Colonic mucosa (tissue), 4 donors: ENCODE measurements around the gene SULT1C3. TPM values are rescaled to one million over a fixed set of nuclear protein-coding genes. Genes with fewer than 3 reads are reported as not detected.
A peak's percentile ranks its signal among the peaks of the same experiment; 100 is the strongest.

Experiments
- DNase-seq: peaks from one replicate; pipeline ENCODE4 v3.0.0-alpha.2; 2020
- H3K27ac ChIP-seq: fragments of 200-600 bp; one replicate; pipeline ENCODE4 v1.8.0; 2021
- H3K27me3 ChIP-seq: fragments of 200-600 bp; one replicate; pipeline ENCODE4 v1.8.0; 2021
- H3K36me3 ChIP-seq: fragments of 200-600 bp; one replicate; pipeline ENCODE4 v1.8.0; 2021
- H3K4me1 ChIP-seq: fragments of 200-600 bp; one replicate; pipeline ENCODE4 v1.8.0; 2021; ENCODE audit warnings: mild to moderate bottlenecking
- H3K4me3 ChIP-seq: fragments of 200-600 bp; one replicate; pipeline ENCODE4 v1.8.0; 2021
- H3K9ac ChIP-seq, 2 donors: one replicate each; pipeline ENCODE4 v1.7.0; 2013; ENCODE audit warnings: control low read depth in 2 of 2, low read depth in 2 of 2, low read length in 2 of 2
- H3K9me3 ChIP-seq: fragments of 200-600 bp; one replicate; pipeline ENCODE4 v1.8.0; 2021
- CTCF ChIP-seq: fragments of 200-600 bp; IDR thresholded peaks from one replicate; pipeline ENCODE4 v1.8.0; 2022; ENCODE audit warnings: antibody characterized with exemption, mild to moderate bottlenecking
- intact Hi-C: fragments of 100-400 bp; cut with DNase I; formaldehyde crosslinking; loops from one replicate; pipeline ENCODE4 v1.14.1; 2022
- total RNA-seq, 2 donors: library from RNA; stranded (reverse); fragmentation: NEBNext Ultra II Directional in 1 of 2; extraction: Animal tissue kit (Norgen Biotek cat#: 25700) in 1 of 2; gene quantifications; one replicate each; pipeline ENCODE4 v1.2.1, GENCODE V29; 2021
- donor health status: healthy.
- donor health status: DM: no; HTN: no; CAD: no.
- donor health status: DM: no; HTN: no; CAD: no.

Gene SULT1C3
- total RNA-seq, 2 donors from 2014 or later = 0.77 to 1.4 TPM

- no peak for TF ChIP-seq CTCF
- intact Hi-C loops = no loop called here
- Histone ChIP-seq H3K36me3 (no peaks in the 10 kb centered on the region), H3K4me3 (no peak within 1 kb of the TSS), H3K9me3 (no peaks in the 10 kb centered on the region), H3K27me3 (no peaks in the 10 kb centered on the region), H3K27ac (peak within 1 kb of the TSS; percentile 65), H3K9ac (no peak within 1 kb of the TSS), H3K4me1 (no peaks in the 10 kb centered on the region)
- peak; percentile 62 for DNase-seq
These were observed 48.9 kb downstream of the SULT1C3 start, which contains the start of gene SULT1C2 for GRCh38 chr2:108288534-108289106. TSS of gene SULT1C2 (plus strand) at chr2:108288895. CDS start at chr2:108293668, 4,773 bp downstream.

- Histone ChIP-seq H3K36me3 (no peaks in the 10 kb centered on the region), H3K27ac (no peak overlapping the region), H3K9me3 (no peaks in the 10 kb centered on the region), H3K4me3 (no peak overlapping the region), H3K9ac (no peak overlapping the region), H3K27me3 (no peaks in the 10 kb centered on the region), H3K4me1 (no peaks in the 10 kb centered on the region)
- DNase-seq = no peak
- intact Hi-C loops = no loop called here
- TF ChIP-seq CTCF = no peak
These were observed 54.1 kb downstream of the SULT1C3 start for GRCh38 chr2:108293850-108294249.

- no peaks in the 10 kb centered on the region for H3K4me1 ChIP-seq
- no peak overlapping the region for H3K9ac ChIP-seq
- no peak overlapping the region for H3K4me3 ChIP-seq
- no peak for DNase-seq
- H3K36me3 ChIP-seq = no peaks in the 10 kb centered on the region
- TF ChIP-seq CTCF = no peak
- H3K9me3 ChIP-seq = no peaks in the 10 kb centered on the region
- intact Hi-C loops = no loop called here
- no peak overlapping the region for H3K27ac ChIP-seq
- H3K27me3 ChIP-seq = no peaks in the 10 kb centered on the region
These were observed 57.8 kb downstream of the SULT1C3 start for GRCh38 chr2:108297436-108298141.

- no peak for DNase-seq
- Histone ChIP-seq H3K36me3 (no peaks in the 10 kb centered on the region), H3K27ac (no peak overlapping the region), H3K4me3 (no peak overlapping the region), H3K27me3 (no peaks in the 10 kb centered on the region), H3K4me1 (no peaks in the 10 kb centered on the region), H3K9ac (no peak overlapping the region), H3K9me3 (no peaks in the 10 kb centered on the region)
- TF ChIP-seq CTCF = no peak
- intact Hi-C loops = no loop called here
These were observed 61.8 kb downstream of the SULT1C3 start for GRCh38 chr2:108301558-108301957.

- Histone ChIP-seq H3K4me3 (no peak overlapping the region), H3K9me3 (no peaks in the 10 kb centered on the region), H3K27ac (no peak overlapping the region), H3K4me1 (no peaks in the 10 kb centered on the region), H3K27me3 (no peaks in the 10 kb centered on the region), H3K36me3 (no peaks in the 10 kb centered on the region), H3K9ac (no peak overlapping the region)
- no peak for TF ChIP-seq CTCF
- intact Hi-C loops = no loop called here
- no peak for DNase-seq
These were observed 65.2 kb downstream of the SULT1C3 start for GRCh38 chr2:108304975-108305374.
